Endothelial cell of umbilical vein (primary cell): ENCODE measurements around the gene GPD1L. TPM values are rescaled to one million over a fixed set of nuclear protein-coding genes. Genes with fewer than 3 reads are reported as not detected.
A peak's percentile ranks its signal among the peaks of the same experiment; 100 is the strongest.

Source experiments
- BruUV-seq: library from RNA; stranded (reverse); fragments of 400-500 nt; replicated peaks from 2 replicates; lab custom pipeline; 2021; lab: Mats Ljungman, UMichigan
- CTCF ChIA-PET: fragments of 300-600, 350-600 bp; sonication (Branson Sonifier 250); formaldehyde crosslinking; loops from one replicate; lab custom pipeline; 2021; ENCODE audit warnings: antibody characterized with exemption, inconsistent platforms; lab: Charles Lee
- POLR2A ChIA-PET: fragments of 300-600, 350-600 bp; sonication (Branson Sonifier 250); formaldehyde crosslinking; loops from one replicate; lab custom pipeline; 2021; ENCODE audit warnings: antibody characterized with exemption, inconsistent platforms; lab: Charles Lee
- DNase-seq: peaks from one replicate; pipeline ENCODE4 v3.0.0-alpha.2; 2011; ENCODE audit warnings: low read depth, low spot score
- FAIRE-seq: peaks from 2 replicates; lab custom pipeline; 2011; peaks lifted over from hg19 to GRCh38; lab: Jason Lieb, UNC
- H2AFZ ChIP-seq: 2 replicates; pipeline ENCODE4 v1.6.0; 2012; ENCODE audit warnings: low read depth, low read length, control low read depth, inconsistent platforms
- H3K27ac ChIP-seq: 2 replicates; pipeline ENCODE4 v1.5.1; 2011; ENCODE audit warnings: low read depth, mild to moderate bottlenecking, control low read depth, low read length, moderate library complexity; ENCODE audit not compliant: insufficient read depth
- H3K27me3 ChIP-seq, 2 experiments: 2 replicates each; pipeline versions ENCODE4 v1.6.0 to v1.6.1; 2011; ENCODE audit warnings: low read length in 2 of 2, mixed read lengths in 1 of 2; ENCODE audit not compliant: control insufficient read depth in 2 of 2, insufficient read depth in 2 of 2
- H3K36me3 ChIP-seq, 2 experiments: 2 replicates in 1 of 2; 3 replicates in 1 of 2; pipeline ENCODE4 v1.5.1; 2011; ENCODE audit warnings: low read length in 2 of 2, mild to moderate bottlenecking in 1 of 2, moderate library complexity in 1 of 2; ENCODE audit not compliant: control insufficient read depth in 2 of 2, insufficient read depth in 2 of 2; ENCODE audit errors: extremely low read depth in 1 of 2
- H3K4me1 ChIP-seq: 3 replicates; pipeline ENCODE4 v1.5.1; 2011; ENCODE audit warnings: mild to moderate bottlenecking, low read length; ENCODE audit not compliant: control insufficient read depth, insufficient read depth; ENCODE audit errors: extremely low read depth
- H3K4me2 ChIP-seq: 2 replicates; pipeline ENCODE4 v1.6.1; 2011; ENCODE audit warnings: low read length, control low read depth, mixed read lengths; ENCODE audit not compliant: insufficient read depth
- H3K4me3 ChIP-seq, 3 experiments: fragments of 200-600 bp in 1 of 3; sonication (generic), shearing (Covaris generic) in 1 of 3; replicated peaks in 1 of 3; 2 replicates each; pipeline ENCODE4 v1.5.1; 2011 to 2016; ENCODE audit warnings: control low read depth in 3 of 3, low read length in 3 of 3, mild to moderate bottlenecking in 2 of 3, inconsistent platforms in 1 of 3, low read depth in 1 of 3, moderate library complexity in 1 of 3; ENCODE audit not compliant: insufficient read depth in 1 of 3
- H3K79me2 ChIP-seq: 2 replicates; pipeline ENCODE4 v1.6.0; 2012; ENCODE audit warnings: low read length, inconsistent platforms; ENCODE audit not compliant: control insufficient read depth, insufficient read depth
- H3K9ac ChIP-seq: replicated peaks from 2 replicates; pipeline ENCODE3; 2011; ENCODE audit warnings: low read length, control low read depth; ENCODE audit not compliant: insufficient read depth; ENCODE audit errors: extremely low read depth
- H3K9me1 ChIP-seq: replicated peaks from 3 replicates; pipeline ENCODE4 v1.6.0; 2011; ENCODE audit warnings: mild to moderate bottlenecking, low read length; ENCODE audit not compliant: control insufficient read depth, insufficient read depth; ENCODE audit errors: extremely low read depth
- H3K9me3 ChIP-seq: replicated peaks from 2 replicates; pipeline ENCODE4 v1.5.1; 2012; ENCODE audit warnings: low read length, inconsistent platforms; ENCODE audit not compliant: control insufficient read depth, insufficient read depth
- H4K20me1 ChIP-seq: replicated peaks from 2 replicates; pipeline ENCODE3; 2011; ENCODE audit warnings: mild to moderate bottlenecking, low read length; ENCODE audit not compliant: control insufficient read depth, insufficient read depth; ENCODE audit errors: extremely low read depth
- EZH2 ChIP-seq: IDR thresholded peaks from 2 replicates; pipeline ENCODE4 v1.6.1; 2012; ENCODE audit warnings: borderline replicate concordance, low read depth, mild to moderate bottlenecking, moderate library complexity, low read length, inconsistent platforms; ENCODE audit not compliant: severe bottlenecking
- FOS ChIP-seq: IDR thresholded peaks from 2 replicates; pipeline ENCODE4 v1.6.1; 2011; ENCODE audit warnings: mild to moderate bottlenecking, low read length, moderate library complexity, borderline replicate concordance; ENCODE audit not compliant: insufficient read depth
- GATA2 ChIP-seq: IDR thresholded peaks from 2 replicates; pipeline ENCODE4 v1.7.0; 2011; ENCODE audit warnings: low read depth, mild to moderate bottlenecking, moderate library complexity, mixed read lengths, low read length; ENCODE audit not compliant: insufficient read length, insufficient read depth
- JUN ChIP-seq: IDR thresholded peaks from 2 replicates; pipeline ENCODE4 v1.6.1; 2011; ENCODE audit warnings: borderline replicate concordance, low read depth; ENCODE audit not compliant: insufficient read length, insufficient read depth
- MYC ChIP-seq: IDR thresholded peaks from one replicate; pipeline ENCODE4 v1.6.1; 2011; ENCODE audit warnings: mild to moderate bottlenecking, low read depth, low read length
- POLR2A ChIP-seq: IDR thresholded peaks from 2 replicates; pipeline ENCODE4 v1.6.1; 2012; ENCODE audit warnings: low read depth, mild to moderate bottlenecking, control low read depth, low read length
- POLR2AphosphoS5 ChIP-seq: IDR thresholded peaks from 2 replicates; pipeline ENCODE4 v1.6.1; 2012; ENCODE audit warnings: low read depth, mild to moderate bottlenecking, control low read depth, low read length, moderate library complexity; ENCODE audit not compliant: insufficient read depth
- dilution Hi-C: fragments of 300-500 bp; cut with MboI; formaldehyde crosslinking; loops from one replicate; pipeline ENCODE4 v1.15.0; 2019; ENCODE audit warnings: low sequenced_read_pairs; ENCODE audit not compliant: extremely low pct_ligation_motif_present
- intact Hi-C: fragments of 100-400 bp; cut with micrococcal nuclease; formaldehyde crosslinking; loops from one replicate; pipeline ENCODE4 v1.10.0; 2022
- polyA plus RNA-seq, 4 experiments: library from polyadenylated mRNA; depleted of rRNA in 3 of 4; stranded (reverse) in 3 of 4; unstranded in 1 of 4; fragments of >200 nt; gene quantifications; 2 replicates each; pipeline versions ENCODE4 v1.2.1 to v1.2.3, GENCODE V29; 2011 to 2012; ENCODE audit warnings: missing spikeins in 1 of 4
- total RNA-seq: library from RNA; stranded (reverse); gene quantifications from 2 replicates; pipeline ENCODE4 v1.2.3, GENCODE V29; 2021
- TF ChIP-seq, protein P1 (sequence below): IDR thresholded peaks from 2 replicates; pipeline ENCODE4 v1.6.1; 2011; ENCODE audit not compliant: insufficient read depth, insufficient read length
- TF ChIP-seq, protein P2 (sequence below), 2 donors: IDR thresholded peaks; 1 replicate in 1 of 2; 2 replicates in 1 of 2; pipeline ENCODE4 v1.5.1; 2011; ENCODE audit warnings: low read length in 2 of 2, mild to moderate bottlenecking in 2 of 2, moderate library complexity in 2 of 2, control low read depth in 1 of 2, inconsistent platforms in 1 of 2, low read depth in 1 of 2; ENCODE audit not compliant: insufficient read depth in 1 of 2; ENCODE audit errors: extremely low read depth in 1 of 2

The GPD1L gene
- total and polyA plus RNA-seq, 2 donors (not counting 3 experiments of a cell fraction or from before 2014, with no cell fraction given), result 5.1 to 12.9 TPM

DNA sequence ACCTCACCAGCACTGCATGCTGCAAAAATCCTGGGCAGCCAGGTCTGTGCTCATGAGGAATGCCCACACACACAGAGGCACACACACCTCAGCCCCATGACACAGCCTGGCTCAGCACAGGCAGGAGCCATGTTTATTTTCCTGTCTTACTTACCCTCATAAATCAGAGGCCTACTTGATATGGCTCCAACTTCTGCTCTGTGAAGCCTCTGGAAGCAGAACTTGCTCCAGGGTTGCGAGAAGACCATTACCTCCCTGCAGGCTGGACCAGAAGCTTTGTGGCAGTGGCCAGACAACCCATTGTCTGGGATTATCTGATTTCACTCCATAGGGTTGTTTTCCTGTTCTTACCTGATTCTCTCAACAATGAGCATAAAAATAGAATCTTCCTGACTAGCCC lies 88.2 kb downstream of the GPD1L start:
- ChIA-PET CTCF (no interaction called here), POLR2A (no interaction called here)

More for the DNA sequence above, 88.2 kb downstream of the GPD1L start:
- H3K9me1 ChIP-seq, result no peaks in the 10 kb centered on the region
- no peak overlapping the region for H3K27ac ChIP-seq
- no peaks in the 10 kb centered on the region for H3K4me1 ChIP-seq
- H3K79me2 ChIP-seq, result no peaks in the 10 kb centered on the region
- dilution Hi-C loops (no loop called here), intact Hi-C loops (no loop called here)
- no peak overlapping the region for H3K9ac ChIP-seq
- DNase-seq (peak; percentile 33), FAIRE-seq (no peak)
- H3K4me3 ChIP-seq, result no peak overlapping the region
- H3K27me3 ChIP-seq, result peaks cover 0 to 7% of the 10 kb centered on the region in 2 experiments
- no peak for TF ChIP-seq EZH2
- TF ChIP-seq FOS, result no peak
- no peak for TF ChIP-seq POLR2AphosphoS5
- no peak for TF ChIP-seq POLR2A
- TF ChIP-seq GATA2, result no peak
- no peak for TF ChIP-seq MYC
- TF ChIP-seq, protein P1, sequence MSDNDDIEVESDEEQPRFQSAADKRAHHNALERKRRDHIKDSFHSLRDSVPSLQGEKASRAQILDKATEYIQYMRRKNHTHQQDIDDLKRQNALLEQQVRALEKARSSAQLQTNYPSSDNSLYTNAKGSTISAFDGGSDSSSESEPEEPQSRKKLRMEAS, result no peak
- TF ChIP-seq JUN, result no peak
- TF ChIP-seq, protein P2, sequence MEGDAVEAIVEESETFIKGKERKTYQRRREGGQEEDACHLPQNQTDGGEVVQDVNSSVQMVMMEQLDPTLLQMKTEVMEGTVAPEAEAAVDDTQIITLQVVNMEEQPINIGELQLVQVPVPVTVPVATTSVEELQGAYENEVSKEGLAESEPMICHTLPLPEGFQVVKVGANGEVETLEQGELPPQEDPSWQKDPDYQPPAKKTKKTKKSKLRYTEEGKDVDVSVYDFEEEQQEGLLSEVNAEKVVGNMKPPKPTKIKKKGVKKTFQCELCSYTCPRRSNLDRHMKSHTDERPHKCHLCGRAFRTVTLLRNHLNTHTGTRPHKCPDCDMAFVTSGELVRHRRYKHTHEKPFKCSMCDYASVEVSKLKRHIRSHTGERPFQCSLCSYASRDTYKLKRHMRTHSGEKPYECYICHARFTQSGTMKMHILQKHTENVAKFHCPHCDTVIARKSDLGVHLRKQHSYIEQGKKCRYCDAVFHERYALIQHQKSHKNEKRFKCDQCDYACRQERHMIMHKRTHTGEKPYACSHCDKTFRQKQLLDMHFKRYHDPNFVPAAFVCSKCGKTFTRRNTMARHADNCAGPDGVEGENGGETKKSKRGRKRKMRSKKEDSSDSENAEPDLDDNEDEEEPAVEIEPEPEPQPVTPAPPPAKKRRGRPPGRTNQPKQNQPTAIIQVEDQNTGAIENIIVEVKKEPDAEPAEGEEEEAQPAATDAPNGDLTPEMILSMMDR (IDR thresholded peaks at IDR 0.05; ENCODE audit: extremely low read depth in 1 of 2, insufficient read depth in 1 of 2, low read depth in 1 of 2, low read length in 2 of 2), result no peak
- H3K4me2 ChIP-seq, result no peak overlapping the region
- H4K20me1 ChIP-seq, result no peaks in the 10 kb centered on the region
- BruUV-seq, result no TSS peak
- no peak overlapping the region for H2AFZ ChIP-seq
- no peaks in the 10 kb centered on the region for H3K9me3 ChIP-seq
- no peaks in the 10 kb centered on the region for H3K36me3 ChIP-seq
